Kasumi-1 (cell line): Measurements from ENCODE around the gene USP35.
"Not testable (repeated sequence)": the region's sequence is repeated elsewhere in the genome, so short reads cannot be mapped to it uniquely, and the experiment has no call there.

ENCODE experiments used
- DNase-seq, 2 experiments: peaks; one replicate each; lab custom pipeline; 2025; lab: John Stamatoyannopoulos, UW

The USP35 gene

DNA sequence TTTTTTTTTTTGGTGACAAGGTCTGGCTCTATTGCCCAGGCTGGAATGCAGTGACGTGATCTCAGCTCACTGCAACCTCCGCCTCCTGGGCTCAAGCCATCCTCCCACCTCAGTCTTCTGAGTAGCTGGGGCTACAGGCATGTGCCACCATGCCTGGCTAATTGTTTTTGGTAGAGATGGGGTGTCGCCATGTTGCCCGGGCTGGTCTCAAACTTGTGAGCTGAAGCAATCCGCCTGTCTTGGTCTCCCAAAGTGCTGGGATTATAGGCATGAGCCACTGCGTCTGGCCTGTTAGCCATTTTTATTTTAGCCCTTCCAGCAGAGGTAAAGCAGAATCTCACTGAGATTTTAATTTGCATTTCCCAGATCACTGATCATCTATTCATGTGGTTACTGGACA, 44.3 kb downstream of the USP35 start:
- not testable (repeated sequence) for DNase-seq

DNA sequence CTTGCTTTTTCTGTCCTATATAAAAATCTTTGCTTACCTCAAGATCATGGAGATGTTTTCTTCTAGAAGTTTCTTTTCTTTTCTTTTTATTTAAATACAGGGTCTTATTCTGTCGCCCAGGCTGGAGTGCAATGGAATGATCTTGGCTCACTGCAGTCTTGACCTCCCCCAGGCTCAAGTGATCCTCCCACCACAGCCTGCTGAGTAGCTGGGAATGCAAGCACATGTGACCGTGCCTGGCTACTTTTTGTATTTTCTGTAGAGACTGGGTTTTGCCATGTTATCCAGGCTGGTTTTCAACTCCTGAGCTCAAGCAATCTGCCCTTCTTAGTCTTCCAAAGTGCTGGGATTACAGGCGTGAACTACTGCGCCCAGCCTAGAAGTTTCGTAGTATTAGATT, 45.3 kb downstream of the USP35 start:
- DNase-seq = no peak

DNA sequence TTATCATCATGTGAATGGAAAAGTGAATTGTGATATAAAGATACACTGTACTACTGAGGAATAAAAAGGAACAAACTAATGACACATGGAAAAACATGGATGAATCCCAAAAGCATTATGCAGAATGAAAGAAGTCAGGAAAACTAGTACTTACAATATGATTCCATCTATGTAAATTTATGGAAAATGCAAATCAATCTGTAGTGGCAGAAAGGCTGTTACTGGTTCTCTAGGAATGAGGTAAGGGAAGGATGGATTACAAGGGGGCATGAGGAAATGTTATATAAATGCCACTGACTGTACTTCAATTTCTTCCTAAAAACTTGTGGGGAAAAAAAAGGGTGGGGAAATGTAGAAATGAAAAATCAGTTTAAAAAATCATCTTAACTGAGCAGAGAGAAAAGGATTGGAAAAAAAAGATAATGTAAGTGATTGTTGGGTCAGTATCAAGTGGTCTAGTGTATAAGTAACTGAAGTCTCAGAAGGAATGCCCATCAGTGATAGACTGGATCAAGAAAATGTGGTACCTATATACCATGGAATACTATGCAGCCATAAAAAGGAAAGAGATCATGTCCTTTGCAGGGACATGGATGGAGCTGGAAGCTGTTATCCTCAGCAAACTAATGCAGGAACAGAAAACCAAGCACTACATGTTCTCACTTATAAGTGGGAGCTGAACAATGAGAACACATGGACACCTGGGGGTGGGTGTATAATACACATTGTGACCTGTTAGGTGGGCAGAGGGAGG, 48.8 kb downstream of the USP35 start:
- no peak for DNase-seq

DNA sequence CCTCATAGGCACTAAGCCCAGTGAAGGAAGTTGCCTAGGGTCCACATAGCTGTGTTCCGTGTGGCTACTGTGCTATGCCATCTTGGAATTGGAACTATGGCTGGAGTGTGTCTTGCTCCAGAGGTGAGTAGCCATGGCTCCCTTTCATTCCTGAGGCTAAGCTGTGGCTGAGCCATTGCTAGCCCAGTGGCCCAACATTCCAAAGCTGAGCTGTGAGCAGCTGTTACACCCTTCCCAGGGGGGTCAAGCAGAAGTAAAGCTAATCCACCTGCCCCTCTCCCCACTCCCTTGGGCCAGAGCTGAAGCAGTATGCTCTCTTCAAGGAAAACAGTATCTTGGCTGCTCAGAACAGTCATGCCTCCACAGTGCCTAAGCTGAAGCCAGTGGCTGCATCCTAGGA, 51.1 kb downstream of the USP35 start:
- no peak for DNase-seq

DNA sequence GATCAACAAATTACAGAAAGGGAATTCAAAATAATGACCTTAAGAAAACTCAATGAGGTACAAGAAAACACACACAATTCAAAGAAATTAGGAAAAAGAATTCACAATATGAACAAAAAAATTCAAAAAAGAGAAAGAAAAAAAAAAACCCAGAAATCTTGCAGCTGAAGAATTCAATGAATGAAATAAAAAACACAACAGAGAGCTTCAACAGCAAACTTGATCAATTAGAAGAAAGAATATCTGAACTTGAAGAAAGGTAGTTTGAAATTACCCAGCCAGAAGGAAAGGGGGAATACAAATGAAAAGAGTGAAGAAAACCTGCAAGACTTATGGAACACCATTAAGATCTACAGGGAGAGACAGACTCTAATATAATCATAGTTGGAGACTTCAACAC, 52.8 kb downstream of the USP35 start:
- no peak for DNase-seq

DNA sequence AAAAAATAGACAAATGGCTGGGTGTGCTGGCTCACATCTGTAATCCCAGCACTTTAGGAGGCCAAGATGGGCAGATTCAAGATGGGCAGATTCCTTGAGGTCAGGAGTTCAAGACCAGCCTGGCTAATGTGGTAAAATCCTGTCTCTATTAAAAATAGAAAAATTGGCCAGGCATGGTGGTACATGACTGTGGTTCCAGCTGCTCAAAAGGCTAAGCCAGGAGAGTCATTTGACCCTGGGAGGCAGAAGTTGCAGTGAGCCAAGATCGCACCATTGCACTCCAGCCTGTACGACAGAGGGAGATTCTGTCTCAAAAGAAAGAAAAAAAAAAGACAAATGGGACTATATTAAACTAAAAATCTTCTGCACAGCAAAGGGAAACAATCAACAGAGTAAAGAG, 55.4 kb downstream of the USP35 start:
- DNase-seq = no peak

DNA sequence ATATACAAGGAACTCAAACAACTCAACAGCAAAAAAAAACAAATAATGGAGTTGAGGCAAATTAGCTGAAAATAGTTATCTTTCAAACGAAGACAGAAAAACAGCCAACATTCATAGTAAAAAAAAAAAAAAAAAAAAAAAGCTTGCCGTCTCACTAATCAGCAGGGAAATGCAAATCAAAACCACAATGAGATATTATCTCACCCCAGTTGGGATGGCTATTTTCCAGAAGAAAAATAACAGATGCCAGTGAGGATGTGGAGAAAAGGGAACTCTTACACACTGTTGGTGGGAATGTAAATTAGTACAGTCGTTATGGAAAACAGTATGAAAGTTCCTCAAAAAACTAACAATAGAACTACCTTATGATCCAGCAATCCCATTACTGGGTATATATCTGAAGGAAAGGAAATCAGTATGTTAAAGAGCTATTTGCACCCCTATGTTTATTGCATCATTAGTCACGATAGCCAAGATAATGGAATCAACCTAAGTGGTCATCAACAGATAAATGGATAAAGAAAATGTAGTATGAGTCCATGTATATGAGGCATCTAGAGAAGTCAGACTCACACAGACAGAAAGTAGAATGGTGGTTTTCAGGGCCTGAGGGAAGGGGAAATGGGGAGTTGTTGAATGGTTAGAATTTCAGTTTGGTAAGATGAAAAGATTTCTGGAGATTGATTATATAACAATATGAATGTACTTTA, 56.0 kb downstream of the USP35 start:
- peak; percentile 6 to 13 for DNase-seq

DNA sequence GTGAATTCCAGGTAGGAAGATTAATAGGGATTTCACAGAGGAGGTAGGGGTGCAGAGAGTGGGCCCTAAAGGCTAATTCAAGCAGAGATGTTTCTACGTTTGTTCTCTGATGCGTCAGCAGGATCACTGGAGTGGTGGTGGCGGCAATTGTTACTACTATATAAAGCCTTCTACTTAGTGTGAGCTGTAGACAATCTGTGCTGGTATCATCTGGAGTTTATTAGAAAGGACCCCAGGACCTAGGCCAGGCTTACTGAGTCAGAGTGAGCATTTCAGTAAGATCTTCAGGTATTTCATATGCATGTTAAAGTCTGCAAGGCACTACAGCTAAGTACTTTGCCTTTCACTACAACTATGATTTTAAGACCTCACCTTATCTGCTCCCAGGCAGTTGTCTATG, 59.5 kb downstream of the USP35 start:
- DNase-seq = no peak

DNA sequence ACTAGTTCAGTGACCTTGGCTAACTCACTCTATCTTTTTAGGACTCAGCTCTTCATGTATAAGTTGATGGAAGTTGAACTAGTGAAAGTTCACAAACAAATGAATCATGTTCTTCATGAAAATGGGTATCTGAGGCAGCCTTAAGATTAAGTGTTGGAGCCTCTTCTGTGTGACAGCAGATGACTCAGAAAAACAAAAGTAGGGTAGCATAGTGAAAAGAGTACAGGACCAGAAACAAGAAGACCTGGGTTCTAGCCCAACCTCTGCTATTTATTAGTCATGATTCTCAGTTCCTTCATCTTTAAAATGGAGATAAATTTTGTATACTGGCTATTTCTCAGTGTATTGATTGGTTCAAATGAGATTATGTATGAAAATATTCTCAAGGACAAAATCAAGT, 60.2 kb downstream of the USP35 start:
- DNase-seq = no peak

DNA sequence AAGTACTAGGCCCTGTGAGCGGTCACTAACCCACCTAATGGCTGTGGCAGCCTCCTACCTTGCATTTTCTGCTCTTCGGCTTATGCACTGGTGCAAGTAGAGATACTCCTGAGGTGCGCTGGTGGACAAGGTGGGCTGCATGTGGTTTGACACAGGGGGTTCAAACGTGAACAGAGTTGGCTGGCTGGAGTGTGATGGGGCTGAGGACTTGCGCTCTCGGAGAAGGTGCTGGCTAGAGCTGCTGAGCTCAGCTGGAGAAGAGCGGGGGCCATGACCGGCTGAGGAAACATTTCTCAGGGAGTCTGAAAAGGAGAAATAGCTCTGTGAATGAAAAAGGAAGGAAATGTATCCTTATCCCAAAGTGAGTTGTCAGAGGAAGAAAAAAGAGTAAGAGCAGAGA, 61.4 kb downstream of the USP35 start:
- no peak for DNase-seq

DNA sequence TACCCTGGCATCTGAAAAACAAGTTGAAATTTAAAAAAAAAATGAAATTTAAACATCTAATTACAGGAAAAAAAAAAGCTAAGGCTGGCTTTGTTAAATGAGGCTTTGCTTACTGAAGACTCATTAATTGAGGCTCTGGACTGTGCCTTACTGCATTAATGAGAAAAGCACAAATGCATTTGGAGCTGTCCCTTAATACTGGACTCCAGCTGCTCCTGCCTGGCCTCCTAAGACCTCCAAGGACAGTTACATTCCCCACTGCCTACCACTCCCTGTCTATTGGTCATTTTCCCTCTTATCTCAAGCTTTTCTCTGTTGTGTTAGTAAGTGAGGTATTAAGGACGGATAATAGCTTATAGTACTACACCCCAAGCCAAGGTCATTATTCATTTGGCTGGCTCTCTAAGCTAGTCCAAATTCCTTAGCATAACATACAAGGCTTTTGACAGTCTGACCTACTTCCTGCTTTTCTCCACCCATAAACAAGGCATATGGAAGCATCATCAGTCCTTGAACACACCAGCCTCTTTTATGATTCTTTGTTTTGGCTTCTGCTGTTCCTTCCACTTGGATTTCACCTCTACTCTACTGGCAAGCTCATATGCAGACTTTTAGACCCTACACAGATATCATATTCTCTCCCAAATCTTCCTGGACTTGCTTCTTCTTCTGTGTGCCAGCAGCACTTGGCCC, 62.5 kb downstream of the USP35 start:
- no peak for DNase-seq

DNA sequence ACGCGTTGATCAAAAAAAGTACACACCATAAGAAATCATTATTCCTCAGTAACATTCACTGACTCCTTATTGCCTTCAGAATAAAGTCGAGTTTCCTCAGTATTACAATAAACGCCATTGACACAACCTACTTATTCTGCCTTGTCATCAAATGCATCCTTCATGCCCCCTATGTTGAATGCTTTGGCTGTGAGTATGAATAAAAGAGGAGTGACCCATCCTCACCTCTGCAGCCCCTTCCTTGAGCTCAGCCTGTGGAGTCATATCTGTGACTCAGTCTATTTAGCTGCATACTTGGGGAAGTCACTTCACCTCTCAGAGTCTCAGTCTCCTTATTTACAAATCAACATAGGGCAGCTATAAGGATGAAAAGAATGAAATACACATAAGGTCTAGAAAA, 65.1 kb downstream of the USP35 start:
- DNase-seq = no peak

DNA sequence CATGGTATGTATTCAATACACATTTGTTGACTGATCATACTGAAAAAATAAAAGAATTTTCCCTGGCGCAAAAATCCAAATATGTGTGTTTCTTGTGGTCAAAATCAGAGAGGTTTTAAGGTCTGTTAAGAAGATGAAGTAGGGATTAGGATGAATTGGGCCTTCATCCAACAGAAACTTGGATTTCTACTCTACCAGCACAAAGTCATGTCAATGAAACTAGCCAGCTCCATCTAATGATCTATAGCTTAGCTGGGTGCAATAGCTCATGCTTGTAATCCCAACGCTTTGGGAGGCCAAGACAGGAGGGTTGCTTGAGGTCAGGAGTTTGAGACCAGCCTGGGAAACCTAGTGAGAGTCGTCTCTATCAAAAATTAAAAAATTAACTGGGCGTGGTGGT, 65.5 kb downstream of the USP35 start:
- DNase-seq = no peak

DNA sequence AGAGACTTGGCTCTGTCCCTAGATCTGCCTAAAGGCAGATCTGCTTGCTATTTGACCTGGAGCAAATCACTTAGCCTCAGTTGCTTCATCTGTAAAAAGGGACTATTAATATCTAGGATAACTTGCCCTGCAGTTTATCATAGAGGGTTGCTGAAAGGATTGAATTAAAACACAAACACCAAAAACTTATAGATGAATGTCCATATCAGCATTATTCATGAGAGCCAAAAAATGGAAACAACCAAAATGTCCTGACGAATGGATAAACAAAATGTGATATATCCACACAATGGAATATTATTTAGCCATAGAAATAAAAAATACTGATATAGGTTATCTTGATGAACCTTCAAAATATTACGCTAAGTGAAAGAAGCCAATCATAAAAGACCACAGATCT, 67.2 kb downstream of the USP35 start:
- no peak for DNase-seq

DNA sequence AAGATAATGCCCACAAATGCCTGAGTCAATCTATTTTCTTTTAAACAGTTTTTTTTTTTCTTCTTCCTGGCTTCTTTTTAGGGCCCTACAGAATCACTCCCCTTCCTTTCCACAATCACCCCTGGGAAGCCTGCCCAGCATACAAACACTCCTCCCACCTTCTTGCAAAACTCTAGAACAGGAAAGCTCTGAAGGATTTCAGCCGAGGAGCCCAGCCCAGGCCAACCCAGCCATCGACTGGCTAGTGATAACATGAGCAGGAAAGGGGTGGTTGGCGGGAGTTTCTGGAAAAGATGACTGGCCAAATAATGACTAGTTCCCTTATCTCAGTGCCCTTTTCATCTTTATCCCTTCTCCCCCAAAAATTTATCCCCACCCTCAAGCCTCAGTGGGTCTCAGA, 68.2 kb downstream of the USP35 start:
- peak; percentile 62 to 81 for DNase-seq

DNA sequence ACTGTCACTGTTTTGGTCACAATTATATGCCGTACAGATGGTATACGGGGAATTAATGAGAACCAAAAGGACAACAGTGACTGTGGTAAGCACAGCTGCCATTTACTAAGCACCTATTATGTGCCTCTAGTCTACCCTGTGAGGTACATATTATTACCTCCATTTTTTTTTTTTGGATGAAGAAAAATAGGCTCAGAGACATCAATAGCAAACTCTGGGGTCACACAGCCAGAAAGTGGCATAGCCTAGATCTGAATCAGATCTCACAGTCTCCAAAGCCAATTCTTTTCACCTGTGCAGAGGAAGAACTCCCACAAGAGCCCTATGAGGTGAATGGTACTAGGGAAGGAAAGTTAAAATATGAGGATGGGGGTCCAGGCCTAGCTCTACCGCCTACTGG, 68.9 kb downstream of the USP35 start:
- no peak for DNase-seq

DNA sequence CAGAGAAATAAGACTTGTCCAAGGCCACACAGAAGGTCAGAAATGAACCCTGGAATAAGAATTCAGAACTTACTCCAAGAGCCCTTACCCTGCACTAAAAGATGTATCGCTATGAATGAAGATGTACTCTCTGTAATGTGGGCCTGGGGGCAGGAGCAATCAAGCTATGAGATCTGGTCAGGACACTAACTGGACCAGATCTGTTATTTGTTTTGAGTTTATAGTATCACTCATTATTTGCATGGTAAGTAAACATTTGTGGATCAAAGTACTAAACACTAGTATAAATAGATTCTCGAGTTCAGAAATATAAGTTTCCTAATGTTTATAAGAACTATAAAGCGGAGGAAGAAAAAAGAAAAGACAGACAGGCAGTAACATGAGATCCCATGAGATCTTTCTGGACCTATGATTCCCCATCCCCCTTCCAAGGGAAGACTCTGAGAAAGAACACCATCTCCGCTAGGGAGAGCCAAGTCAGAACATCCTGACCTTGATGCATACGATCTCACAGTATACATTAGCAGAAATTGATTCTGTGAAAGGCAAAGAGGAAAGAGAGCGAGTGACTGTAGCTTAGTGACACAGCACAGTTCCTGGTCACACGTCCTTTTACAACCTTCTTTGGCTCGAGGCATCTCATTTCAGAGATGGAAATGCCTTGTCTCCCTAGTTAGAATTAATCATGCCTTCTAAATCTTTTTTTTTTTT, 71.2 kb downstream of the USP35 start:
- no peak for DNase-seq

DNA sequence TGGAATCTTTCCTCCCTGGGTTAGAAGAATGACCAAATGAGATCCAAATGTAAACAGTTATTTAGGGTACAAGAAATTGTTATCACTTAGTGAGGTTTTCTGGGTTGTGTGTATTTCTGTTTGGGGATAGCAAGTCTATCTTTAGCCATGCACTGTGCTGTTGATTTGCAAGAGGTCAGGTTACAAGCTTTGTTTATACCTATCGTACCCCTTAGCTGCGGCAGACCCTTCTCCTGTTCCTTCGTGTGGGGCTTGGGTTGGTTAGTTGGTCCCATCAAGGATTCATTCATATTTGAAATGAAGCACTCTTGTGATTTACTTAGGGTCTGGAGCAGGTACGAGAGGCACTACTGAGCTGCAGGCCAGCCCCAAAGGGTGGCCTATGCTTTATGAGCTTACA, 72.6 kb downstream of the USP35 start:
- no peak for DNase-seq

DNA sequence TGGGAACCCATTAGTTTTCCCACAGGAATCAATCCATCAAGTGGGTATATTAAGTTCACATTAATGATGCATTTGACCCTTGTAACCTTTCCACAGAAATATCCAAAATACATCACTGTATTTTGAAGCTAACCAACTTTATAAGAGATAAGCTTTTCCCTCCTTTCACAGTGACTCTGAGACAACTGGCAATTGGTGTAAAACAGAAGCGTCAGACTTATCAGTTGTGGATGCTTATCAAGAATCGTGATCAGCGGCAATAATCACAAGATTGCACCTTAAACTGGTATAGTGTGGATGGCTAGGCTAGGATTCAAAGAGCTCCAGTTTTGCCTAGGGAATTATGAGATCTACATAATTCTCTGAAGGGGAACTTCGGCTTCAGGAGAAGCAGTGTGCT, 73.1 kb downstream of the USP35 start:
- no peak for DNase-seq

DNA sequence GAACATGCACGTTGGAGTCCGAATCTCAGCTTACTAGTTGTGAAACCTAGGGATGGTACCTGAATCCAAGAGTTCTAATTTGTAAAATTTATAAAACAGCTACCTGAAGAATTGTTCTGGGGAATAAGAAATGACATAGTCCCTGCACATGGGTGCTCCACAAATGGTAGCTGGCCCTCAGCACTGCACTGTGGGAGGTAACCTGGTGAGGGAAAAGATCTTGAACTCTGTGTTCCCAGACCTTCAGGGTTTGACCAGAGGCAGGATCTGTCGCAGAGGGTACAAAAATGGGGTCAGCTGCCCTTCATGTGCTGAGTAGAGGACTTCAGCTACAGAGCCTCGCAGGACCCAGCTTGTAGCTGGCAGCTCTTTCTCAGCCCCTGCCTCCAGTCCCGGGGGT, 73.5 kb downstream of the USP35 start:
- DNase-seq = no peak

DNA sequence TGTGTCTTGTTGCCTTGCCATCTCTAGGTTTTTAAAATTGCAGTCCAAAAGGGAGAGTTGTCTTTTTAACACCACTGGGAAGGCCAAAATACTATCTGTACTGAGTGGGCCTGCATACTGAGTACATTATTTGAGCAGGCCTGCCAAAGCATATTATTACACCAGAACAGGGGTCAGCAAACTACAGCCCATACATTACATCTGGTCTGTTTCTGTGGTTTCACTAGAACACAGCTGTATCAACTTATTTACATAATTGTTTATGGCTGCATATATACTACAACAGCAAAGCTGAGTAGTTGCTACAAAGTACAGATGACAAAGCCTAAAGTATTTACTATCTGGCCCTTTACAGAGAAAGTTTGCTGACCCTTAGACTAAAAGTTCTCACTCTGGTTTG, 74.0 kb downstream of the USP35 start:
- no peak for DNase-seq
